PC-3 (cell line): ENCODE data around the gene TARBP1.

Experiments used
- EZH2 ChIP-seq: fragments of 300-600 bp; sonication (generic); IDR thresholded peaks from one replicate; pipeline ENCODE4 v1.6.1; 2017; ENCODE audit warnings: antibody characterized with exemption, mild to moderate bottlenecking, low read length; ENCODE audit not compliant: unreplicated experiment
- EZH2phosphoT487 ChIP-seq: fragments of 300-600 bp; sonication (generic); IDR thresholded peaks from 2 replicates; pipeline ENCODE4 v1.6.1; 2018; ENCODE audit warnings: mild to moderate bottlenecking, antibody characterized with exemption, low read length, borderline replicate concordance
- TF ChIP-seq, protein P1 (sequence below): fragments of 300-600 bp; sonication (generic); conservative IDR thresholded peaks from 2 replicates; pipeline ENCODE4 v1.5.1; 2017; ENCODE audit warnings: antibody characterized with exemption, low read depth, mild to moderate bottlenecking, low read length

DNA sequence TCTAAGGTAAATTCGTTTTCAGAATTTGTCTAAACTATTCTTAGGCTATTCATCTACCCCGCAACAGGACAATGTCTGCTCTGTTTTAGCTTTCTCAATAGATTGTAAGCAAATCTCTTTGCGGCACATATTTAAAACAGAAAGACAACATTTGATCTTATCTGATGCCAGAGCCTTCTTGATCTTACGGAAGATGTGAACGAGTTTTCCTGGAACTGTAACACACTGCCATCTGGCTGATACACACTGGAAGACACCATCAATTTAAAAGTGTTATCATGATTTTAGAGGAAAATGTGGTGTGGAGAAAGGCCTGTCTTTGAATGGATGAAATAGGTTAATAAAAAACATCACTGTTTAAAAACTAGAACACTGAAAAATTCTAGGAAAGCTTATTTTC lies 69.7 kb downstream of the TARBP1 start:
- TF ChIP-seq, protein P1, sequence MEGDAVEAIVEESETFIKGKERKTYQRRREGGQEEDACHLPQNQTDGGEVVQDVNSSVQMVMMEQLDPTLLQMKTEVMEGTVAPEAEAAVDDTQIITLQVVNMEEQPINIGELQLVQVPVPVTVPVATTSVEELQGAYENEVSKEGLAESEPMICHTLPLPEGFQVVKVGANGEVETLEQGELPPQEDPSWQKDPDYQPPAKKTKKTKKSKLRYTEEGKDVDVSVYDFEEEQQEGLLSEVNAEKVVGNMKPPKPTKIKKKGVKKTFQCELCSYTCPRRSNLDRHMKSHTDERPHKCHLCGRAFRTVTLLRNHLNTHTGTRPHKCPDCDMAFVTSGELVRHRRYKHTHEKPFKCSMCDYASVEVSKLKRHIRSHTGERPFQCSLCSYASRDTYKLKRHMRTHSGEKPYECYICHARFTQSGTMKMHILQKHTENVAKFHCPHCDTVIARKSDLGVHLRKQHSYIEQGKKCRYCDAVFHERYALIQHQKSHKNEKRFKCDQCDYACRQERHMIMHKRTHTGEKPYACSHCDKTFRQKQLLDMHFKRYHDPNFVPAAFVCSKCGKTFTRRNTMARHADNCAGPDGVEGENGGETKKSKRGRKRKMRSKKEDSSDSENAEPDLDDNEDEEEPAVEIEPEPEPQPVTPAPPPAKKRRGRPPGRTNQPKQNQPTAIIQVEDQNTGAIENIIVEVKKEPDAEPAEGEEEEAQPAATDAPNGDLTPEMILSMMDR = peak; percentile 23; the same call in 1 of the 2 replicates
- TF ChIP-seq EZH2 (no peak), EZH2phosphoT487 (no peak)
